ENCODE measurements around the gene BCL2L14. TPM values are rescaled to one million over a fixed set of nuclear protein-coding genes. Genes with fewer than 3 reads are reported as not detected.
"Not testable (repeated sequence)": the region's sequence is repeated elsewhere in the genome, so short reads cannot be mapped to it uniquely, and the experiment has no call there.

BCL2L14 gene
- total RNA-seq, 1 experiment from 2014 or later = not detected

GRCh38 chr12:12099102-12099501, 28.4 kb downstream of the BCL2L14 start:
- no peaks in the 10 kb centered on the region for H3K27me3 Mint-ChIP-seq (ENCODE audit: insufficient read depth, unreplicated experiment)
- TF ChIP-seq CTCF (IDR thresholded peaks at IDR 0.05; ENCODE audit: unreplicated experiment) = no peak
- H3K4me1 Mint-ChIP-seq (ENCODE audit: insufficient read depth, unreplicated experiment) = no peaks in the 10 kb centered on the region
- H3K9me3 Mint-ChIP-seq (ENCODE audit: unreplicated experiment) = no peaks in the 10 kb centered on the region
- H3K4me3 Mint-ChIP-seq (ENCODE audit: unreplicated experiment) = no peak overlapping the region
- H3K27ac Mint-ChIP-seq (ENCODE audit: low read depth, unreplicated experiment) = no peak overlapping the region
- intact Hi-C loops (cut with micrococcal nuclease) = no loop called here
- no peak for DNase-seq (ENCODE audit: unreplicated experiment)
- no TSS peak for BruUV-seq (replicated peaks)
- POLR2A ChIA-PET = no interaction called here
- CTCF ChIA-PET = interaction anchor here (0.6 kb wide), 1 partner anchor 17 kb away, joined by 3 read pairs; no protein-coding TSS in a partner anchor
- H3K36me3 Mint-ChIP-seq (ENCODE audit: insufficient read depth, unreplicated experiment) = peaks cover 20% of the 10 kb centered on the region

- Mint-ChIP-seq H3K36me3 (ENCODE audit: insufficient read depth, unreplicated experiment) (peaks cover 16% of the 10 kb centered on the region), H3K27me3 (ENCODE audit: insufficient read depth, unreplicated experiment) (no peaks in the 10 kb centered on the region), H3K4me3 (ENCODE audit: unreplicated experiment) (no peak overlapping the region), H3K27ac (ENCODE audit: low read depth, unreplicated experiment) (no peak overlapping the region), H3K9me3 (ENCODE audit: unreplicated experiment) (peaks cover 20% of the 10 kb centered on the region), H3K4me1 (ENCODE audit: insufficient read depth, unreplicated experiment) (no peaks in the 10 kb centered on the region)
- no peak for TF ChIP-seq CTCF (IDR thresholded peaks at IDR 0.05; ENCODE audit: unreplicated experiment)
- intact Hi-C loops (cut with micrococcal nuclease) = no loop called here
- no TSS peak for BruUV-seq (replicated peaks)
- DNase-seq (ENCODE audit: unreplicated experiment) = no peak
- POLR2A ChIA-PET = no interaction called here
- CTCF ChIA-PET = interaction anchor here (1.2 kb wide), 1 partner anchor 25 kb away, joined by 5 read pairs; no protein-coding TSS in a partner anchor
Observed at GRCh38 chr12:12107678-12108077, 36.9 kb downstream of the BCL2L14 start.

- Mint-ChIP-seq H3K4me1 (ENCODE audit: insufficient read depth, unreplicated experiment) (no peaks in the 10 kb centered on the region), H3K4me3 (ENCODE audit: unreplicated experiment) (no peak overlapping the region), H3K9me3 (ENCODE audit: unreplicated experiment) (peaks cover 20% of the 10 kb centered on the region), H3K27ac (ENCODE audit: low read depth, unreplicated experiment) (no peak overlapping the region), H3K27me3 (ENCODE audit: insufficient read depth, unreplicated experiment) (no peaks in the 10 kb centered on the region), H3K36me3 (ENCODE audit: insufficient read depth, unreplicated experiment) (peaks cover 18% of the 10 kb centered on the region)
- CTCF ChIA-PET = interaction anchor here (0.5 kb wide), 1 partner anchor 487 kb away, joined by 5 read pairs; no protein-coding TSS in a partner anchor
- no peak for TF ChIP-seq CTCF (IDR thresholded peaks at IDR 0.05; ENCODE audit: unreplicated experiment)
- intact Hi-C loops (cut with micrococcal nuclease) = no loop called here
- no peak for DNase-seq (ENCODE audit: unreplicated experiment)
- POLR2A ChIA-PET = no interaction called here
- BruUV-seq (replicated peaks) = no TSS peak
Observed at GRCh38 chr12:12108441-12109058, 37.8 kb downstream of the BCL2L14 start.

GRCh38 chr12:12110923-12111555, 40.3 kb downstream of the BCL2L14 start:
- intact Hi-C loops (cut with micrococcal nuclease); H3K27me3 Mint-ChIP-seq (ENCODE audit: insufficient read depth, unreplicated experiment); POLR2A ChIA-PET; H3K27ac Mint-ChIP-seq (ENCODE audit: low read depth, unreplicated experiment); BruUV-seq (replicated peaks); DNase-seq (ENCODE audit: unreplicated experiment); H3K4me3 Mint-ChIP-seq (ENCODE audit: unreplicated experiment); H3K4me1 Mint-ChIP-seq (ENCODE audit: insufficient read depth, unreplicated experiment): not testable (repeated sequence)
- H3K36me3 Mint-ChIP-seq (ENCODE audit: insufficient read depth, unreplicated experiment) = peaks cover 27% of the 10 kb centered on the region
- CTCF ChIA-PET = interaction anchor here (0.6 kb wide), 1 partner anchor 26 kb away, joined by 3 read pairs; no protein-coding TSS in a partner anchor
- H3K9me3 Mint-ChIP-seq (ENCODE audit: unreplicated experiment) = peaks cover 20% of the 10 kb centered on the region
